NCI-H460 (cell line): ENCODE data around the gene CEP85L. TPM values are rescaled to one million over a fixed set of nuclear protein-coding genes. Genes with fewer than 3 reads are reported as not detected.
A peak's percentile ranks its signal among the peaks of the same experiment; 100 is the strongest.

Experiments
- DNase-seq: peaks from one replicate; pipeline ENCODE4 v3.0.0-alpha.2; 2016; ENCODE audit warnings: low read depth; ENCODE audit errors: extremely low read depth
- total RNA-seq: library from RNA; depleted of rRNA; stranded (reverse); fragments of >200 nt; shearing (Covaris generic); gene quantifications from 2 replicates; pipeline ENCODE4 v1.2.3, GENCODE V29; 2014

CEP85L gene
- total RNA-seq, 1 experiment from 2014 or later = 10.7 TPM

DNA sequence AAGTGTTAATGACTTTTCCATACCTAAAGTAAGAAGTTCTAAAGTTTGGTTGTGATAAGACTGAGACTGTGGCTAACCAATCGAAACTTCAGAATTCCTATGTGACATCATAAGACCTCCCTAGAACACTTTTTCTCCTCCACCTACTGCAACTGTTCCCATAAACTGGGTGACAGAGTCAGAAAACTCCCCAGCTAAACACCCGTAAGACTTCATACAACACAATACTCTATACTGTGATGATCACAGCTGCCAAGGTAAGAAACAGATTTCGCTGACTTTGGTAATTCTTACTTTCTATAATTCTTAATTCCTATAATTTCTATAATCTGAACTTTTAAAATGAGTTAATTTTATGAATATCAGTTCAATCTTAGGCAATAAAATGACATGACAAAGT, 103.3 kb downstream of the CEP85L start, which contains the start of gene PLN:
Gene PLN (plus strand): TSS at position 161 of the 400 bp plus-strand sequence. CDS start 10,626 bp downstream, outside the sequence.
- DNase-seq = no peak

DNA sequence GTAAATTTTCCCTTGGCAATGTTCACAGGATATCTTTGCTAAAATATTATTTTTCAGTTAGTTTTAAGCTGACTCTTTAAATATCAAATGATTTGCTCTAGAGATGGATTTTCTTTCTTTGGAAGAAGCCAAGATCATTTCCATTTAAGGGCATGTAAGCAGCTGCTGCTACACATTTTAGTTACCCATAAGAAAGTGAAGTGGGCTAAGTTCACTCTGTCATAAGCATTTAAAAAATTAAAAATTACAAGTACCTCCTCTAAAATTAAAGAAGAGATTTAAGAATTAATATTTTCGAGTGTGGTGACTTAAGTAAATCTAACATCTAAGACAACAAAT, 104.5 kb downstream of the CEP85L start:
- no peak for DNase-seq

DNA sequence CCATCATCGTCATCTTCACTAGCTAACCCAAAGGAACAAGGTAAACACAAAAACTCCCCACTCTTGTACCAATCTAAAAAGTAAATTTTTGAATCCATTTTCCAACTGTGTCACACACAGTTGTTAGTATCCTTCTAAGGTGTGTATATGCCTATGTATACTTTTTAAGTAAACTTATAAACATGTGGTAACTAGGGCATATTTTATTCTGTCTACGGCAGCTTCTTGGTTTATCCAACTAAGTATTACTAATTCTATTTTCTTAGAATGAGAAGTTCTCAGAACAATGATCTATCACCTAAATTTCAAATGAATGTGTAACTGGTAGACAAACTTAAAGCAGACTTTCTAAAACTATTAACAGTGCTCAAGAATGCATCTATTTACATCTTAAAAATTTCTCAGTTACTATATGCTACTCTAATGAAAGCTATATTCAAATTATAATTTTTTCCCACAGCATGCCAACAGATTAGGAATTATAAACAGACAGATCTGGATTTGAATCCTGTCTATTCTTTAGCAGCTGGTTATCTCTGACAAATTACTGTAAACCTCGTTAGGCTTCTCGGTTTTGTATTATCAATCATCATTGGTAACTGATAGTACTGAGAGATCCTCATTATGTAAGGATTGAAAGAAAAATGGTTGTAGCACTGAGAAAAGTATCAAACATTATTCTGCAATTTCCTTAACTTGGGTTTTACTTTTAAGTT, 105.1 kb downstream of the CEP85L start:
- DNase-seq = no peak

DNA sequence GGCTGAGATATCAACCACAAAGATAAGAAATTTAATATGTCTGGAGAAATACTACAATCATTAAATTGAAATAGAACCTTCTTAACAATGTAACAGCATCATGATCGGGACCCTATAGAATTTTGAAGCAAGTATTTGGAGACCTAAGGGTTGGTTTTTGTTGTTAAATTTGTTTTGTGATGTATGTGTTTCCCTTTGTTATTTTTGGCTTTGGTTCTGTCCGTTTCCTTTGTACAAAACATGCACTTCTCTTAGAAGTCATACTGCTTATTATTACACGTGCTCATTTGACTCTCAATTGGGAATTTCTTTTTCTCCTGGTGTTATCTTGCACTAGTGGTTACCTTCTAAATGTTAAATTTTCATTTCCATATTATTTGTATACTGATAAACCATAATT, 107.3 kb downstream of the CEP85L start:
- no peak for DNase-seq

DNA sequence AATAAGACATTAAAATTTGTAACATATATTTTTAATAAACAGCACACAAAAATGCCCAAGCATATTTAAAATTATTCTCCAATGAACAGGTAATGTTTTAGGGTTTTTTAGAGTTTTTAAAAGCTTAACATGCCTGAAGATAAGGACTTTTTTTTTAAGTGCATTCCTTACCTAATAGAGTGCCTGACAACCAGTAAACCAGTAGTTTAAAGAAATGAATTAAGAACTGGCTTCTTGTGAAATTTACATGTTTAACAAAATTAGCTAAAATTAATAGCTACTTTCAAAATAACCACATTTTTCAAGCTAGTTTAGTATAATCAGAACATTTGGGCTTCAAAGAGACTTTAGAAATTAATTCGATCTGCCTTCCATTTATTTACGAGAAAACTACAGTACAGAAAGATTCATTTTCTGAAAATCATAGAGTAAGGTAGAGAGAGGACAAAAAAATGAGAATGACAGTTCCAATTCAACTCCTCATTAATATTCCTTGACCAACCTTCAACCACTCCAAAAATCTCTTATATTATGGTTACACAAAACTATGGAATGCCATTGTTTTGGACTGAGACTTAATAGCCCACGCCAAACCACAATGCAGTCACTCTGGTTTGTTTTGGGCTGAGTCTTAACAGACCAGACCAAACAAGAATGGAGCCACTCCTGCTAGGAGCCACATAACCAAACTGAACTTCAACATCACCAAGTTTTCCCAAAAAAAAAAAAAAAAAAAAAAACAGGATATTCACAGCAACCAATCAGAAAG, 109.0 kb downstream of the CEP85L start:
- DNase-seq = no peak

DNA sequence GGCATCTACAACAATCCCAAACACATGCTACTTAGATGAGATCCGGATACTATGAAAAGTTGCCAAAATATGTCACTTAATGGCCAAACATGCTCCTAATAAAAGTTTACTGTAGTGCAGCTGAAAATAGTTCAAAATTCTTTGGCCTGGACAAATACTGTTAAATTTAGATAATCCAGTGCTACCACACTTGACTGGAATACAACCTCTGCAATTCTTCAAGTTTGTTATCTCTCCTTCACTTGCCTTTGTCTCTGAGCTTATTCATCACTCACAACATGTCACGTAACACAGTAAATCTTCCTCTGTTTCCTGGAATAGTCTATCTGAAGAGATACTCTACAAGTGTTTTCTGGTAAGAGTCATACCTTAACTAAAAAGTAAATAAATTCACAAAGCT, 113.8 kb downstream of the CEP85L start:
- DNase-seq = no peak

DNA sequence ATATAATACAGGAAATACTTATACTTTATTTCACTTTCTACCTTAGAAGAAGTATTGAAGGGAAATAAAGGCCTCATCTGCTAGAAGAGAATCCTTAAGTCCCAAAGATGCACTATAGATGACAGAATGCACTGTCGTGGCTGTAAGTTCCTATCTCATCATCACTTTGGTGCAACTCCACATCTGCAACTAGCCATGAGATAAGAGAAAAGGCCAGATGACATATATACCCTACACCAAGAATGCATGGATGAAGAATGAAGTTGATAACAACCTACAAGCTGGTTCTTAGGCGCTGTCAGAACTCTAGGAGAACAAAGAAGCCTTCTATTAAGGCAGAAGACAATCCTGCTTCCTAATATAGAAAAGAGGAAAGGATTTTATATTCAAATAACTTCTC, 114.9 kb downstream of the CEP85L start:
- no peak for DNase-seq

DNA sequence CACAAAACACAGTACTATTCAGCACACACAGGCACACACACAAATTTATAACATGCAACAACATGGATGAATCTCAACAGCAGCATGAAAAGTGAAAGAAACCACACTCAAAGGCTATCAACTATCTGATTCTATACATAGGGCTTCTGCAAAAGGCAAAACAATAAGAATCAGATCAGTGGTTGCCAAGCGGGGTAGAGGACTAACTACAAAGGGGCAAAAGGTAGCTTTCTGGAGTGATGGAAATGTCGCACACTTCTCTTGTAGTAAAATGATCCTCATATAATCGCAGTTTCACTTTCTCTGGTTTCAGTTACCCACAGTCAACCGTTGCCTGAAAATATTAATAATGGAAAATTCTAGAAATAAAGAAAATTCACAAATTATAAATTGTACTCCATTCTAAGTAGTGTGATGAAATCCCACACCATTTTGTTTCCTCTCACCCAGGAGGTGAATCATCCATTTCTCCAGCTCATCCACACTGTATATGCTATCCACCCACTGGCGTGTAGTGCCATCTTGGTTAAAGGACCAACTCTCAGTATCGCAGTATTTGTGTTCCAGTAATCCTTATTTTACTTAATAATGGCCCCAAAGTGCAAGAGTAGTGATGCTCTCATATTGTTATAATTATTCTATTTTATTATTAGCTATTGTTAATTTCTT, 116.1 kb downstream of the CEP85L start:
- DNase-seq = no peak

DNA sequence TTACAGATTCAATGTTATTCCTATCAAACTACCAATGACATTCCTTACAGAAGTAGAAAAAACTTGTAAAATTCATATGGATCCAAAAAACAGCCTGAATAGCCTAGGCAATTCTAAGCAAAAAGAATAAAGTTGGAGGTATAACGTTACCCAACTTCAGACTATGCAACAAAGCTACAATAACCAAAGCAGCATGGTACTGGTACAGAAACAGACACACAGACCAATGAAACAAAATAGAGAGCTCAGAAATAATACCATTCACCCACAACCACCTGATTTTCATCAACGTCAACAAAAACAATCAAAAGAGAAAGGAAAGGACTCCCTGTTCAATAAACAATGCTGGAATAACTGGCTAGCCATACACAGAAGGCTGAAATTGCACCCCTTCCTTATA, 120.4 kb downstream of the CEP85L start:
- DNase-seq = no peak

DNA sequence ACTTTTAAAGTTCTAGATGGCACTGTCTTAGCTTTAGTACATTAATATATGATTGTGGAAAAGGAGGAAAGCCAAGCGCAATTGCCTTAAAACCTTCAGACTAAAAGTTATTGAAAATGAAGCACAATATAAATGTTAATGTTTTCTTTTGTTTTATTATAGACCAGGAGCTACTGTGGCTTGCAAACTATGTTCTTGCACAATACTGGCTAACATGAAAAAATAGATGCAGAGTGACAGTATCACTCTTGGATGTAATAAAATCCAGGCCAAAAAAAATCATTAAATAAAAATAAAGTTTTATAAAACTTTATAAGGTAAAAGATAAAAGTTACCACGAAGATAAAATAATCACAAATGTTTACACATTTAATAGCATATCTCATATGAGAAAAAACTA, 121.6 kb downstream of the CEP85L start:
- DNase-seq = no peak

DNA sequence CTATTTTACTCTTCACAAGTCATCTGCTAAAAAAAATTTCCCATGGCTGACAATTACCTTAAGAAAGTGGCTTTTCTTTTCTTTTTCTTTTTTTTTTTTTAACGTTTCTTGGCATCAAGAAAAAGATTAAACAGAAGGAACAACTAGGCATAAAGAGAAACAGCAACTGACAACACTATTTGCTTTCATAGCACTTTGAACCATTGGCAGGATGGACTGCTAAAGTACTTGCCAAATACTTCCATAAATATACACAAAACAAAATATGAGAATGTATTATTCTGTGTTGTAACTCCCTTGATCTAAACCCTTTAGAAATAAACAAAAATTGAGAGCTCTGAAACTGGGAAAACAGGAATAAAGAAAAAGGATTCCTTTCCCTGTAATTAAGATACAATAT, 123.3 kb downstream of the CEP85L start:
- DNase-seq = no peak

DNA sequence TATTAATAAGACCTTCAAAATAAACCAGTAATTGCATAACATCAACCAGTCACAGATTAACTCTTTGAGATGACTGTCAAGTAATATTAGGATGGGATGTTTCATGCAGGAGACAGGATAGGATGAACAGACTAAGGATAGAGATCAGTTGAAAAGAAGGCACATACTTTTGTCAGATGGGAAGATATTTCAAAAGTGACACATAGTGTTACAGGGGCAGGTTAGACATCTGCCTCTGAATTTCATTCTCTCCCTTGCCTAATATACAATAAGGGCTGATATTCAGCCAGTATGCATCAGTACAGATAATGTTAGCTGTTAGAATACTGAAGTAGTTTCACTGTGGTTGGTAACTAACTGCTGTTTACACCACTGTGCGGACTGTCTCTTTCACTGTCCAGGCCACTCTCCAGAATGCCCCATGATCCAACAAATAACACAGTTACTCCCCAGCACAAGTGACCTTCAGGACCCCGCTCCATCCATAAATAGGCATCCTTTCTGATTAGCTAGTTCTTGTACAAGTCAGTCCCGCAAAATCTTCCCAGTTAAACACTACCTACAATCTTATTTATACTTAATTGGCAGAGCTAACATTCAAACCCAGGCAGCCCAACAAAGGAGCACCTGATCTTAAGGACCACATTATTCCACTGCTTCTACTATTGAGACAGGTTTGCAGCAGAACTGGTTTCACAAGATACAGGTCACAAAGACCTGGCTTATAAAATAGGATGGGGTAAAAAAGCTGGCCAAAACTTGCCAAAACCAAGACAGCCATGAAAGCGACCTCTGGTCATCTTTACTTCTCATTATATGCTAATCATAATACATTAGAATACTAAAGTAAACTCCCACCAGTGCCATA, 125.2 kb downstream of the CEP85L start:
- no peak for DNase-seq

DNA sequence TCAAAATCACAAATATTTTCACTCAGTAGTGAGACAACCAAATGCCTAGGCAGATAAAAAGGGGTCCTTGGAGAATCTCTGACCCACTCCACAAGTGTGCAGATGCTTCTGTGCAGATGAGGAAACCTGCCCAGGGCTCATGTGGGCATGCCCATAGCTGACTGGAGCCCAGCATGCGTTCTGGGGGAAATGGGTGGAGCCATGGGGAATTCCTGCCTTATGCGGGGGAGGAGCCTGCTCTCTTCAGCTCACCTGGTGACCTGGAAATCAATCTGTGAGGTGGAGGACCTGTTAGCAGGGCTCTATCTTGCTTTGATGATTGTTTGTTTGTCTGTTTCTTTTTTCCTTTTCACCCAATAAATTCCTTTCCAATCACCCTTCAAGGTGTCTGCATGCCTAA, 126.7 kb downstream of the CEP85L start:
- DNase-seq = no peak

DNA sequence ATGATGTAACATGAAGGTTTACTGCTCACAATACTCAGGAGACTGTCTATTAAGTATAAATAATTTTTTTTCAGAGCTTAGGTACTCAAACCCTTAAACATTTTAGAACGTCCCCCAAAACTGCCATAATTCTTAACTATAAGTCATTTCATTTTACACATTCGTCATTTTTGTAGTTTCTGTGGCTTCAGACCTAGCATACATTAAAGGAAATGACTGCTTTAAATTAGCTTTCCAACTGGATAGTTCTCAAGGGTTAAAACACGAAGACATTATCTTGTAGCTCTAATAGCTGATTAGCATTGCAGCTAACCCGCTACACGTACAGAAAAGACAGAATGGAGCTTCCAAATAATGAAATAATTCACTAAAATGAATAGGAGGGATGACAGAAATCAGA, 128.2 kb downstream of the CEP85L start:
- DNase-seq = no peak

DNA sequence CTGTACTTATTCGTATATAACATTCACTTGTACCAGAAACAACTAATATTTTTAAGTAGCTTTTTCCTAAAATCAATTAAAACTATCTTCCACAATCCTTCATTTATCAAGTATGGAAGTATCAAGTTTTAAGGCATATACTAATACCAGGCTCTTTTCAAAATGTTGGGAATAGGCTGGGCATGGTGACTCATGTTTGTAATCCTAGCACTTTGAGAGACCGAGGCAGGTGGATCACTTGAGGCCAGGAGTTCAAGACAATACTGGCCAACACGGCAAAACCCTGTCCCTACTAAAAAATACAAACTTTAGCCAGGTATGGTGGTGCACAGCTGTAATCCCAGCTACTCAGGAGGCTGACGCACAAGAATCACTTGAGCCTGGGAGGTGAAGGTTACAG, 129.0 kb downstream of the CEP85L start:
- no peak for DNase-seq

DNA sequence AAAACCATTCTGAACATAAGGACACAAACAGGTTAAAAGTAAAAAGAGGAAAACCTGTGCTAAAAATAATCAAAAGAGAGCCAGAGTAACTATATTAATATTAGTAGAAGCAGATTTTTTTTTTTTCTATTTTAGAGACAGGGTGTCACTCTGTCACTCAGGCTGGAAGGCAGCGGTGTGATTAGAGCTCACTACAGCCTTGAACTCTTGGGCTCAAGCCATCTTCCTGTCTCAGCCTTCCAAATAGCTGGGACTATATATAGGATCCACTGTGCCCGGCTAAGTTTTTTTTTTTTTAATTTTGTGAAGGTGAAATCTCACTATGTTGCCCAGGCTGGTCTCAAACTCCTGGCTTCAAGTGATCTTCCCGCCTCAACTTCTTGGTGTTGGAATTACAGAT, 136.7 kb downstream of the CEP85L start:
- DNase-seq = no peak

DNA sequence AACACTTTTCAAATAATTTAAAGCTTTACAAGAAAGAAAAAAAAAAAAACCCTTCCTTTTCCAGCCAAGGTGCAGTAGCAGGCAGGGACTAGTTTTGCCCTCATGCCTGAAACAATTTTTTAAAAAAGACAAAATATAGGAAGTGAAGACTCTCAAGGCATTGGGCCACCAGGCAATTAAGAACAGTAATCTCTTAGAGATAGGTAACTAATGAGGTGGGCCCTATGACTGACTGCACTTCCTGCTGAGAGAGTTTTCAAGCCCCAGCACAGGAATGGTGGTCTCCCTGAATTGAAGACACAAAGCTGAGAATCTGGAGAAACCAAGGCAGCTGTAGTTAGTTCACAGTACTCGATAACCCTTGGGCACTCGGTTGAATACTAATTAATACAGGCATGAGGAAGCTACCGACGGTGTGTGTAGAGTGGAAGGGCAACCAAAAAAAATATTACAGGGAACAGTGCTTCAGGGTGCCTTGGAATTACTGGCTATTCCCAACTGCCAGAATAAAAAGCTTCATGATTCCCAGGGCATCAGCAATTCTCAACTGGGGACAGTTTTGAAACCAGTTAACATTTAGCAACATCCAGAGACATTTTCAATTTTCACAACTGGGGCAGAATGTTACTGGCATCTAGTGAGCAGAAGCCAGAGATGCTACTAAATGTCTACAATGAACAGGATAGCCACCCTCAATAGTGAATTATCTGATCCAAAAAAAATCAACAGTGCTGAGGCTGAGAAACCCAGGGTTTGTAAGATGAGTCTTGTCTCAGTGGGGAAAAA, 139.3 kb downstream of the CEP85L start:
- no peak for DNase-seq

DNA sequence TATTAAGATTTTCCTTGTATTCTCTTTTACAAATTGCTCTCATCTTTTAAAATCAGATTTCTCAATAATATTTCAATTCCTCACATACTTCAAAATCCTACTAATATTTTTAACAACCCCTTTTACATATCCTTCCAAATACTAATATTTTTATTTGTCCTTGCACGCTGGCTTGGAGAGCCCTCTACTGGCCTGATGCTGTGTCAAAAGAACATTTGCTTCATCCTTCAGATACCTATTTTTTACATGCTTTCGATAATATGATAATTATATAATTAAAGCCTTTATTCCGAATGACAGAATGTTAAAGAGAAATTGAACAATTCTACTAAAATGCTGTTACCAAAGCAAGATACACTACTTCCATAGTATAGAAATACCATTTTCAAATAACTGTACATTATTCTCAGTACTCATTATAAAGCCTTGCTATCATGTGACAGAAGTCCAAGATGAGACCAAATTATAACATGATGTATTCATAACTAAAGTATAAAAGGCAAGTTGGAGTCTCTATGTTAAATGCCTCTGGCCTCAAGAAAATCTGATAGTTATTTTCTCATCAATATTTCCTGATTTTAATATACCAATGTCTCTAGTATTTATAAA, 142.3 kb downstream of the CEP85L start:
- DNase-seq = peak; percentile 5

DNA sequence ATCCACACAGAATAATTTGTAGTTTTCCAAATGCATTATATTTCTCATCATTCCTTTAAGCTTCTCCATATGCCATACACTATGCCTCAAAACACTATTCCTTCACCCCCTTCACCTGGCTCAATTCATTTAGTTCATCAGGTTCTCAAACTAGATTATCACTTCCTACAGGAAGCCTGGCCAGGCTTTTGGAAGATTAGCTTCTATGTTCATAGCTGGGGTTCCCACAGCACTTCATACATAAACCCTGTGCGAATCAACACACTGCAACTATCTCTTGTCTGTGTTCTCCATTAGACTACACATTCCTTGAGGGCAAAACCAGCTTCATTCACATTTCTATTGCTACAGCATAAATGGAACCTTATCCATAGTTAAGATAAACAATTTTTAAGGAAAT, 143.8 kb downstream of the CEP85L start:
- no peak for DNase-seq
